NCI-H2107 treated with DMSO at 0.1 percent for 48 hours (cell line): ENCODE data around the gene ATP11A.
A peak's percentile ranks its signal among the peaks of the same experiment; 100 is the strongest.
"Not testable (repeated sequence)": the region's sequence is repeated elsewhere in the genome, so short reads cannot be mapped to it uniquely, and the experiment has no call there.

ENCODE experiments used
- DNase-seq: peaks from one replicate; lab custom pipeline; 2025; ENCODE audit not compliant: unreplicated experiment; lab: John Stamatoyannopoulos, UW

ATP11A gene

GRCh38 chr13:112833551-112834257, 143.9 kb downstream of the ATP11A start:
- no peak for DNase-seq

- DNase-seq = no peak
These were observed 145.5 kb downstream of the ATP11A start for GRCh38 chr13:112835344-112835743.

- DNase-seq = no peak
These were observed 146.0 kb downstream of the ATP11A start for GRCh38 chr13:112835796-112836195.

- DNase-seq = no peak
These were observed 147.1 kb downstream of the ATP11A start for GRCh38 chr13:112836940-112837339.

- DNase-seq = peak; percentile 46
These were observed 147.7 kb downstream of the ATP11A start for GRCh38 chr13:112837371-112838037.

GRCh38 chr13:112838038-112838841, 148.4 kb downstream of the ATP11A start:
- DNase-seq = no peak

GRCh38 chr13:112838842-112839117, 148.9 kb downstream of the ATP11A start:
- peak; percentile 71 for DNase-seq

GRCh38 chr13:112839356-112840105, 149.7 kb downstream of the ATP11A start:
- DNase-seq = peak; percentile 41

- no peak for DNase-seq
These were observed 150.8 kb downstream of the ATP11A start for GRCh38 chr13:112840472-112841302.

- not testable (repeated sequence) for DNase-seq
These were observed 151.6 kb downstream of the ATP11A start for GRCh38 chr13:112841303-112842015.

- DNase-seq = no peak
These were observed 152.6 kb downstream of the ATP11A start for GRCh38 chr13:112842343-112842856.

- DNase-seq = no peak
These were observed 153.1 kb downstream of the ATP11A start for GRCh38 chr13:112842931-112843391.

GRCh38 chr13:112843392-112844111, 153.7 kb downstream of the ATP11A start:
- DNase-seq = no peak

- DNase-seq = no peak
These were observed 154.6 kb downstream of the ATP11A start for GRCh38 chr13:112844411-112844810.

GRCh38 chr13:112844879-112845278, 155.0 kb downstream of the ATP11A start:
- DNase-seq = no peak

- DNase-seq = no peak
These were observed 155.8 kb downstream of the ATP11A start for GRCh38 chr13:112845511-112846144.

- no peak for DNase-seq
These were observed 156.7 kb downstream of the ATP11A start for GRCh38 chr13:112846411-112847115.

- peak; percentile 98 for DNase-seq
These were observed 159.7 kb downstream of the ATP11A start for GRCh38 chr13:112849500-112849899.
